ENCODE data around the gene TMEM182.

DNA sequence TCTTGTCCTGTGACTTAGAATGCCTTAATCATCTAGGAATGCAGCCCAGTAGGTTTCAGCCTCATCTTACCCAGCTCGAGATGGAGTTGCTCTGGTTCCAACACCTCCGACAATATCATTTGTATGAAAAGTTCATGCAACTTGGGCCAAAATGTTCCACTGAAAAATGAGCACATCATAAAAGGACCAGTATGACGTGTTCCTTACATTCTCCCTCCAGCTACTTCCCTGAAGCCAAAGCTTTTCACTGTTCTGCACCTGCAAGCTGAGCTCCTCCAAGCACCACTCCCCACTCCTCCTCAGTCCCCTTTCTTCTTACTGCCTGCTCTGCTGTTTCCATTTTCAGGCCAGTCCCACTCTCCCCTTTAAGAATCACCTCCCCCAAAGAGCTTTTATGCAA lies 23.1 kb downstream of the TMEM182 start:
- TF ChIP-seq SMAD3 (CRISPR knock-in tag; IDR thresholded peaks at IDR 0.05; ENCODE audit: borderline replicate concordance) (no peak), CTCF (IDR thresholded peaks at IDR 0.05) (no peak), CBFB (CRISPR knock-in tag; IDR thresholded peaks at IDR 0.05; ENCODE audit: low read depth) (no peak), ZNF416 (CRISPR knock-in tag; IDR thresholded peaks at IDR 0.05) (no peak)
